DMS79 treated with DMSO at 0.1 percent for 48 hours (cell line): ENCODE results near the gene ABCG2.
"Not testable (repeated sequence)": the region's sequence is repeated elsewhere in the genome, so short reads cannot be mapped to it uniquely, and the experiment has no call there.

Experiments
- DNase-seq: peaks from one replicate; lab custom pipeline; 2025; lab: John Stamatoyannopoulos, UW

The ABCG2 gene

DNA sequence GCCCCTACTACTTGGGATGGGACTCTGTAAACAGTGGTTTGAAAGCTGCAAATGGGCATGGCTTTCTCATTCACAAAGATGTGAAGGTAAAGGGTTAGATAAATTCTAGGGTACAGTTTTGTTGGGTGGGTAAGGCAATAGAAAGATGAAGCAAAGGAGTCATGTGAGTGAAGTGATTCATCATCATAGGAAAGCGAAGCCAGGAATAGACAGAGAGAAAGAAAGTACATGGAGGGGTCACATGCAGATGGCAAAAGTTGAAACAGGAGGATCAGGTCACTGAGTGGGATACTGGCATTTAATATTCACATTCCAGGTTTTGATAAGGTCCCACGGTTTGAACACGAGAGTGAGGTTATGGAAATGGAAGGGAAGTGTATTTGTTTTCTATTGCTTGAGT lies 8.2 kb upstream of the ABCG2 start:
- no peak for DNase-seq

DNA sequence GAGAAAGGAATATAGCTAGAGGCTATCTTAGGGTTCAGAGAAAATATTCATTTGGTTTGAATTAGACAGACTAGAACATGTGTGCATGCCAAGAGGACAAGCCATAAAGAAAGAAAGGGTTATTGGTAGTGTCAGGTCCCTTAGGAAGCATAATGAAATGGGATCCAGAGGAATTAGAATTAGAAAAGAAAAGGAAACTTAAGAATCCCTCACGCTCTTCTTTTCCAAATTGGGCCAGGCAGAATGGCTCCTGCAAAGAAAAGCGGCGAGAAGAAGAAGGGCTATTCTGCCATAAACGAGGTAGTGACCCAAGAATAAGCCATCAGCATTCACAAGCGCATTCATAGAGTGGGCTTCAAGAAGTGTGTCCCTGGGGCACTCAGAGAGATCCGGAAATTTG lies 4.9 kb upstream of the ABCG2 start:
- DNase-seq: no peak

DNA sequence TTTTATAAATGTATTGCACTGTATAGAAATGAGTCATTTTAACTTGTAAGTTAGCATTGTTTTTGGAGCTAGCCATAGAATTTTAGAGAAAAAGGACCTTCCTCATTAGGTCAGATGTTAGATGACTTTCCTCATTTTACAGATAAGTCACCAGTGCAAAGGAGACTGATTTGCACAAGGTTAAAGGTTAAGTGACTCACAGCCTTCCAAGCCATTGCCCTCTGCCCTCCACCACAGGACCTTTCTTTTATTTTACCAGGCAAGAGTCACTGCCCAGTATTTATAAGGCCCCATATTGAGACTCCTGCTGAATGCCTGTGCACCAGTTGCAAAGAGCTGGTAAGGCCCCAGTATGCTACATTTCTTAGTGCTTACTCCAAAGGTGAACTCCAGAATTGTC lies 4.2 kb upstream of the ABCG2 start:
- no peak for DNase-seq

DNA sequence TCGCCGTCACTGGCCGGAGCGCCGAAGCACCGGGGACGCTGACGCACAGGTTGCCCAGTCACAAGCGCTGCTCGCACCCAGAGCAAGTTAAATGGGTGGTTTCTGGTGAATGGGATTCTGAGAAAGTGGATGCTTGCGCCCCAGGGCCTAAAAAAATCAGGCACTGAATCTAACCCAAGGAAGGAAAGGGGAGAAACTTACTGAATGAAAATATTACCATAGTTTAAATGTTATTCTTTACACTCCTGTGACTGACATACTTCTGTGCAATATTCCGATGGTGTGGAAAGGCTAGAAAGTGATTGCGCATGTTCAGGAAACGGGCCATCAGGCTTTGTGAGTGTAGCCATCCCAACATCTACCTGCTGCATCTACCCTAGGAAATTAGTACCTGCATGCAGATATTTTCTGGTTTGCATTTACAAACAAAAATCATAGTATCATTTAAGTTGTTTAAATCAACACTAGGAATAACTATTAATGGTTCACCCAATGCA lies 838 bp upstream of the ABCG2 start:
- DNase-seq: no peak

DNA sequence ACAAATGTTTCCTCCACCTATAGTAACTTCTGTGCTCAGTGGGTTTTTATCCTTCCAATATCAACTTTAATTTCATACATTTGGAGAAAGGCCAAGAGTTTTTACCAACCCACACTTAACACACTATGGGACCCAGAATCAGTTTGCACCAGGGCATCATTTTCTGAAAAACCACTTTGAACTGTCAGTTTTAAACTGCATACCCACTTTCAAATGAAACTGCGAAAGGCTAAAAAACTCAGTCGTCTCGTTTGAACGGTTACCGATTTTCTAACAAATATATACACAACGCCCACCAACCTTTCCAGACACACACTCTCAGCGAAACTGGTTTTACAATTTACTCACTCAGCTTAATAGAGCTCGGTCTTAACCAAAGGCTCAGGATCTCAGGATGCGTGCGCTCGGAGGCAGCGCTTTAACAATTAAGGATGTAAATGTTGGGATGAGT lies 376 bp downstream of the ABCG2 start:
- no peak for DNase-seq

DNA sequence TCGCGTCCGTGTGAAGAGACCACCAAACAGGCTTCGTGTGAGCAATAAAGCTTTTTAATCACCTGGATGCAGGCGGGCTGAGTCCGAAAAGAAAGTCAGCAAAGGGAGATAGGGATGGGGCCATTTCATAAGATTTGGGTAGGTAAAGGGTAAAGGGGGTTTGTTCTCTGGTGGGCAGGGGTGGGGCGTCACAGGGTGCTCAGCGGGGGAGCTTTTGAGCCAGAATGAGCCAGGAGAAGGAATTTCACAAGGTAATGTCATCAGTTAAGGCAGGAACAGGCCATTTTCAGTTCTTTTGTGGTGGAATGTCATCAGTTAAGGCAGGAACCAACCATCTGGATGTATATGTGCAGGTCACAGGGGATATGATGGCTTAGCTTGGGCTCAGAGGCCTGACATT lies 6.1 kb downstream of the ABCG2 start:
- not testable (repeated sequence) for DNase-seq

DNA sequence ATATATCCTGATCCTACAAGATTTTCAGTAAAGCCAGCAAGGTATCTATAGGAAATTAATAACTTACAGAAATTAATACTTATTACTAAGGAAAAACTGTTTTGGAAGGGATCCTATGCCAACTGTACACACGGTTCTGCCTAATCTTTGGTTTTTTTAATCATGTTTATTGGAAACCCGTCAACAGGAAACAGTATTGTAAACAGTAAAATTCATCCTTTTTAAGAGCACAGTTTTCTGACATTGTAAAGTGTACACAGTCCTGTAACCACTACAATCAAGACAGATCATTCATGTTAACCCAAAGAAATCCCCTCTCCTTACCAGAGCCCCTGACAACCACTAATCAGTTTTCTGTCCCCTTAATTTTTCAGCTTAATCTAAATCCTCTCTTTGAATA lies 9.9 kb downstream of the ABCG2 start:
- no peak for DNase-seq

DNA sequence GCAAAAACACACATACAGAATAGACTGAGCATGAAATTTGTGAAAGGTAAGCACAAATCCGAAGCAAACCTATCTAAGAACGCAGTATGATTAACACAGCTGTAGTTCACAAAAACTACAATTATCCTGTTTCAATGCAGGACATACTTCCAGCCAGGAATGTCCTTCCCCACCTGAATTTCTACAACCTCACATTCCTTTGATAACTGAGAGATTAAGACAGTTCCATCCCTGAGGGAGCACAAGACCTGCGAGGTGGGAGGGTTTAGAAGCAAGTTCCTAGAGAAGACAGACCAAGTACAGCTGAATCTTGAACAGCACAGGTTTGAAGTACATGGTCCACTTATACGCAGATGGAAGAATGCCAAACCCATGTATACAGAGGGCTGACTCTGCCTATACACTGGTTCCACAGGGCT lies 10.6 kb downstream of the ABCG2 start:
- DNase-seq: no peak

DNA sequence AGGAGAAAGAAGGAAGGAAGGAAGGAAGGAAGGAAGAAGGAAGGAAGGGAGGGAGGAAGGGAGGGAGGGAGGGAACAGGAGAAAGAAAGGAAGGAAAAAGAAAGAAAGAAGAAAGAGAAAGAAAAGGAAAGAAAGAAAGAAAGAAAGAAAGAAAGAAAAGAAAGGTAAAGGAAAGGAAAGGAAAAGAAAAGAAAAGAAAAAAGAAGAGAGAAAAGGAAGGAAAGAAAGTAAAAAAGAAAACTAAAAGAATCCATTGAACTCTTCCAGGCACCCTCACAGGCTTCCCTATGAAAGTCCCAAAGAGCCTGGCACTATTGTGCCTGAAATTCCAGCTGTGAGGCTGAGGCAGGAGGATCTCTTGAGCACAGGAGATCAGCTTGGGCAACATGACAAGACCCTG lies 11.5 kb downstream of the ABCG2 start:
- DNase-seq: no peak

DNA sequence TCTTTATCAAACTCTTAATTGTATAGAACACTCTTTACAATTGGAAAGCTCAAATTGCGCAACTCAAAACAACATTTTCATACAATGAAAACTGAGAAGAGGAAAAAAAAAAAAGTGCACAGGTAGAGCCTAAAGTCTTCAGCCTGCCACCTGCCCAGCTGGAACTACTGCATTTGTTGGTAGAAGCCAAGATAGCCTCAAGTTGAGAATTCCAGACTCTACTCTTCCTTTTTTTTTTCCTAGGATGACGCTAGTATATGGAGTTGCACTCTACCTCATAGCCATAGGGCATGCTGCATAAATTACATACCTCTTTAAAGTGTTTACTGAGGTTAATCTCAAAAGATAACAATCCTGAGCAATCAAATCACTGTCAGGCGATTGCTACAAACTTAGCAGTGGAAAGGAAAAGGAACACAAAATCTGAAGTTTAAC lies 13.6 kb downstream of the ABCG2 start:
- DNase-seq: no peak

DNA sequence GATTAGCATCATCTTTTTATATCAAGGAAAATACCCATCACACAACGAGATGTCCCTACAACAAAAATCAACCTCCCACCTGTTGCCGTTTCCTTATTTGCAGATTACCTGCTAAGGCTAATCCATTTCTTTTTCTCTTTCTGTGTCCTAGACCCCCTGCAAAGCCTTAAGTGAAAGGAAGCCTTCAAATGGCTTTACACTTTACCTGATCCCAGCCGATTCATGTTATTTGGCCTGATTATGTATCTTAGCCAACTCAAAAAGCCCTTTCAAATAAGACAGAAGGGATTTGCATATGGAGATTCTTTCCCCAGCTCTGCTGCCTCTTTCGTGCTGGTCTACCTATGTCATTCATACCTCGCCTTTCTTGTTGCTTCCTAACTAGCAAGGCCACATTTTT lies 14.4 kb downstream of the ABCG2 start:
- DNase-seq: no peak

DNA sequence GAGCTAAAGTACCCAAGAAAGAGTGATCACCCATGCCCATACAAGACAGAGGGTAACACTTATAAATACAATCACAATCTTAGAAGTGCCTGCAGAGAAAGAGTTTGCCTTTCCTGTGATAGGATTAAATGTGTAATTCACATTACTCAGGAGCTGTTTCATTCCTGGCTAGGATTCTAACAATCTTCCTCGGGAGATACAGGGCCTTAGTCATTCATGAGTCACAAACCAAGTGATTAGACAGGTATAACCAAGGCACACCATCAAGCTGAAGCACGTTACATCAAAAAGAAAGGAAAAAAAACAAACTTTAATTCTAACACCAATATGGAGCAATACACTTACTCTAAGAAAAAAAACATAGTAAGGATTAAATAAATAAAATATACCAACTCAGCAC lies 14.9 kb downstream of the ABCG2 start:
- DNase-seq: no peak

DNA sequence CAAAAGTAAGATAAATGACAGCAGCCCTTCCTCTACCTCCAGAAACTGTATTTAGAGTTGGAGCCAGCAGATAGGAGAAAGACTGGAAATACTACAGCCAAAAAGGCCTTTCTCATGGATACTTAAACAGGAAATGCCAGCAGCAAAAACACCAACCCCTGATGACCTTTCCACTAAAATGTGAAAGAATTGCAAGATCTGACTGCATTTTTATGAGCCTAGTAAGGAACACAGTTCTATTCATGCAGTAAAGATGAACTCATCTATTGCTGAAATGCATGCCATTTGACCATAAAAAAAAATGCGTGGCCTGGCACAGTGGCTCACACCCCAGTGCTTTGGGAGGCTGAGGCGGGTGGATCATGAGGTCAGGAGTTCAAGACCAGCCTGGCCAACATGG lies 19.9 kb downstream of the ABCG2 start:
- no peak for DNase-seq

DNA sequence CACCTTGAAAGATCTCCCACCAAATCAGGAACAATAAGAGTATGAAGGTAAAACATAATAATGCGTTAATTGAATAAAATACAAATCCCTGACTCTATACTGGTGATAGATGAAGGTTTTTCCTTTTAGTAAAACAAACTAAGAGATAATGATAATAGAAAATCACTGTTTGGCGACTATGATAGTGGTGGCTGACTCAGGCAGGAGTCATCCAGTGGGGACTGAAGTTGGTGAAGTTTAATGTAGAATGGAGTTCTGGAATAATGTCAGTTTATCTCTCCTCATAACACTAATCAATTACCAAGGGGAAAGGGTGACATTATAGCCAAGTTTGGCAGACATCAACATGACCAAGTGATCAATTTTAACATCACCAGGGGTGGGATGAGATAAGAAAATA lies 21.3 kb downstream of the ABCG2 start:
- DNase-seq: no peak

DNA sequence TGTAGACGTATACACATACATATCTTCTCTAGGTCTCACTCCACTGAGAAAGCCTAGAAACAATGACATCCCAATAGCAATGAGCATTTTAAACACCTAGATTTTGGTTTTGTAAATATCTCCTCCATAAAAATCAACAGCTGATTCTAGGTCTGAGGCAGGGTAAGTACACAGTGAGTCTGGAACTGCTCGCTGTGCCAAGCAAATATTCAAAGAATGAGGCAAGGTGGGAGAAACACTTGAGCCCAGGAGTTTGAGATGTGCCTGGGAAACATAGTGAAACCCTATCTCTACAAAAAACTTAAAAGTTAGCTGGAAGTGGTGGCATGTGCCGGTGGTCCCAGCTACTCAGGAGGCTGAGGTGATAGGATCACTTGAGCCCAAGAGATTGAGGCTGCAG lies 22.2 kb downstream of the ABCG2 start:
- no peak for DNase-seq

DNA sequence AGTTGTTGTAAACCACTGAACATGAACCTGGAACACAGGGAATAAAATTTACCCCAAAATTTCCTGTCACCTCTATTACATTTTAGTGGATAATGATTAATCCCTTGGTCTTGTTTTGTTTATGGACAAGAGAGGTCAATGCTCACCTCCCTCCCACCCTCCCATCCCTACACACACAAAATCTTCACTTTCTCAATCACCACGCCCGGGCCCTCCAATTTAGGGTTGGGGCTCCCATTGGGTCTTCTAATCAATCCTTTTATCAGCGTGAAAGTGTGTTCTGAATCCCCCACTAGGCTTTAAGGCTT lies 23.1 kb downstream of the ABCG2 start:
- DNase-seq: no peak

DNA sequence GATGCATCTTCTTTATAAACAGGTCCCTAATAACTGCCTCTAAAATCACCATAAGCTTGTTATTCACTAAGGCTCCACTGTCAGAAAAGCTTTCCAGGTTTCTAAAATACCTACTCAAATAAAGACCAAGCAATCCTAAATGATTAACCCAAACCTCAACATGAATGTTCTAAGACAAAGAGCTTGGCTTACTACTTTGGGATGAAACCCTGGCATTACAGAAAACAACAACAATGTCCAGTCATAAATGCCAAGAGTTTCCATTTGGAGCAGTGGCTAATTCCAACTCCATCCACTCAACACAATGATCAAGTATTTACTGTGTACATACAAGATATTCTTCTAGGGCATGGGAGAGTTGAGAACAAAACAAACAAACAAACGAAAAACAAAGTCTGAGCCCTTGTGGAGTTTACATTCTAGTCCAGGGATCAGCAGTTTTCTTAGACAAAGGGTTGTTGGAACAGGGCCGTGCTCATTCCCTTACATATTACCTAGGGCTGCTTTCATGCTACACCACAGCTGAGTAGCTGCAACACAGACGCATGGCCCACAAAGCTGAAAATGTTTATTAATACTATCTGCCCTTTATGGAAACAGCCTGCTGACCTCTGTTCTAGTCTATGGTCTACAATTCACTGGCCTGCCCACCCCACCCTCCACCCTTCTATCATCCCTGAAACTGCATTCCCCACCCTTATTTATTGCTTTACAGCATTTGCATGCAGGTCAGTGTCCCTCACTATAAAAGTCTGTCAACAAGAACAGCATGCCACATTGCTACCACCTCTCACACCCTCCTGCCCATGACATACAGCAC lies 23.7 kb downstream of the ABCG2 start:
- no peak for DNase-seq

DNA sequence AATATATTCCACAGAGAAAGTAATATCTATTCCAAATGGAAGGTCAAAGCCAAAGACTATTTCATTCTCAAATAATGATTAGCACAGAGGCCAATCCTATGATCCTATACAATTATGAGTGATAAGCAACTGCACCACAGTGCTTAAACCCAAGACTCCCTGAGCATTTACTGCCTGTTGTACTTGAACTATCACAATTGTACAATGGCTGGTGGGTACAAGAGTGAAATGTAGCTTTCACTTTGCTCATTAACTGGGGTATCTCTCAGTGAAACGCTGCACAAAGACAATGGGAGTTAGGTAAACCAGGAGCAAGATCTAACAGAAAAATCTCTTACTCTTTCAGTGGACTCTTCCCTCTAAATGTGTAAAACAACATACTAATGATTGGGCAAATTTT lies 24.3 kb downstream of the ABCG2 start:
- DNase-seq: no peak

DNA sequence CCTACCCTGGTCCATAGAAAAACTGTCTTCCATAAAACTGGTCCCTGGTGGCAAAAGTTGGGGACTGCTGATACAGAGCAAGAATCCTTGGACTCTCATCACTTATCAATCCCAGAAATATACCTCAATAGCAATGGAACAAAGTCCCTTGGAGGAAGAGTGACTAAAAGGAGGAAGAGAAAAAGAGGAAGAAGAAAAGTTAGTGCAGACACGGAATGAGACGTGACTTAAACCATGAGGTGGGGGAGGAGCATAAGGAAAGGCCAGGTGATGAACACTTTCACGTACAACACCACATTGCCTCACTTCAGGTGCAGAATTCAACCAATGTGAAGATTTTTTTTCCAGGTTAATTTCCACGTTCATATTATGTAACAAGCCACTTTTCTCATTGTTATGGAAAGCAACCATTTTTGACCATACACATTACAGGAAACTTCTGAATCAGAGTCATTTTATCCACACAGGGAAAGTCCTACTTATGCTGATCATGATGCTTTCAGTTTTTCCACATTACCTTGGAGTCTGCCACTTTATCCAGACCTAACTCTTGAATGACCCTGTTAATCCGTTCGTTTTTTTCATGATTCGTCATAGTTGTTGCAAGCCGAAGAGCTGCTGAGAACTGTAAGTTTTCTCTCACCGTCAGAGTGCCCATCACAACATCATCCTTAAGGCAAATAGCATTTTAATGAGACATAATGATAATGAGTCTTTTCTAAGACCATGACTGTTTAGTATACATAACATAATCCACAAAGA lies 27.7 kb downstream of the ABCG2 start:
- no peak for DNase-seq

DNA sequence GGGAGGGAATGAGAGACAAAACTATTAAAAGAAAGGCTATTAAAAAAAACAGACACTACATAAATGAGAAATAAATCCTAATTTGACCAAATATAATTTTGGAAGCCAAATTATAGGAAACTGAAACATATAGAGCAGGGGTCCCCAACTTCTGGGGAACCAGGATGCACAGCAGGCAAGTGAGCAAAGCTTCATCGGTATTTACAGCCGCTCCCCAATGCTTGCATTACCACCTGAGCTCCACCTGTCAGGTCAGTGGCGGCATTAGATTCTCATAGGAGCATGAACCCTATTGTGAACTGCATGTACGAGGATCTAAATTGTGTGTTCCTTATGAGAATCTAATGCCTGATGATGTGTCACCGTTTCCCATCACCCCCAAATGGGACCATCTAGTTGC lies 28.4 kb downstream of the ABCG2 start:
- DNase-seq: no peak

DNA sequence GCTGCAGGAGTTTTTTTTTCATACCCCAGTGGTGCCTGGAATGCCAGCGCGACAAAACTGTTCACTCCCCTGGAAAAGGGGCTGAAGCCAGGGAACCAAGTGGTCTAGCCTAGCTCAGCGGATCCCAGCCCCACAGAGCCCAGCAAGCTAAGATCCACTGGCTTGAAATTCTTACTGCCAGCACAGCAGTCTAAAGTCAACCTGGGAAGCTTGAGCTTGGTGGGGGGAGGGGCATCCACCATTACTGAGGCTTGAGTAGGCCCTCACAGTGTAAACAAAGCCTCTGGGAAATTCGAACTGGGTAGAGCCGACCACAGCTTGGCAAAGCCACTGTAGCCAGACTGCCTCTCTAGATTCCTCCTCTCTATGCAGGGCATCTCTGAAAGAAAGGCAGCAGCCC lies 36.2 kb downstream of the ABCG2 start:
- DNase-seq: not testable (repeated sequence)

DNA sequence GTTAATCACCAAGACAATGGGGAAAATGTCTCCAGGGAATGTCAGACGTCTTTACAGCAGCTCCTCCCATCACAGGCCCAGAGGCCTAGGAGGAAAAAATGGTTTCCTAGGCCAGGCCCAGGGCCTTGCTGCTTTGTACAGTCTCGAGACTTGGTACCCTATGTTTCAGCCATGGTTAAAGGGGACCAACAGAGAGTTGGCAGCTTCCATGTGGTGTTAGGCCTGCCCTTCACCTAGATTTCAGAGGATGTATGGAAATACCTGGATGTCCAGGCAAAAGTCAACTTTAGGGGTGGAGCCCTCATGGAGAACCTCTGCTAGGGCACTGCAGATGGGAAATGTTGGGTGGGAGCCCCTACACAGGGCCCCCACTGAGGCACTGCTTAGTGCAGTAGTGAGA lies 38.5 kb downstream of the ABCG2 start:
- no peak for DNase-seq

DNA sequence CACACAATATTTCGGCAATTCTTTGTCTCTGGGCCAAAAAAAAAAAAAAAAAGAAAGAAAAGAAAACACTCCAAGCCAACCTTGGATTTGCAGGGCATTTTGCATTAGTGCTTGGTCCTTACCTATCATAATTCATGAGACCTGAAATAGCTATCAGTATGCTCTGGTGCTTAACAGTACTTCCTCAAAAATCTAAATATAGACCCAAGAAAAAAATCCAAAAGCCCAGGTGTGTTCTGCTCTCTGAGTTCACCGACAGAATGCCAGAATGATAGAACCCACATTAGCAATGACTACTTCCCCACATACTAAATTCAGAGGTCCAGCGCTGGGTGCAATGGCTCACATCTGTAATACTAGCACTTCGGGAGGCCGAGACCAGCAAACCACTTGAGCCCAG lies 42.9 kb downstream of the ABCG2 start:
- DNase-seq: no peak

DNA sequence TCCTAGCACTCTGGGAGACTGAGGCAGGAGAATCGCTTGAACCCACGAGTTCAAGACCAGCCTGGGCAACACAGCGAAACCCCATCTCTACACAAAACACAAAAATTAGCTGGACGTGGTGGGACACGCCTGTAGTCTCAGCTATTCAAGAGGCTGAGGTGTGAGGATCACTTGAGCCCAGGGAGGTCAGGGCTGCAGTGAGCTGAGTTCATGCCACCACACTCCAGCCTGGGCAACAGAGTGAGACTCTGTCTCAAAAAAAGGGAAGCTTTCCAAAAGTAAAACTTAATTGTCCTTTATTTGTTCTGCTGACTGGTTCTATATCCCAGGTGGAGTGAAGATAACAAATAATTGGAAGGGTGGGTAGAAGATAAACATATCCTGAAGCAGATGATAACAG lies 45.6 kb downstream of the ABCG2 start:
- DNase-seq: no peak
